ENCODE results near the gene TNRC6B.

Gene TNRC6B

DNA sequence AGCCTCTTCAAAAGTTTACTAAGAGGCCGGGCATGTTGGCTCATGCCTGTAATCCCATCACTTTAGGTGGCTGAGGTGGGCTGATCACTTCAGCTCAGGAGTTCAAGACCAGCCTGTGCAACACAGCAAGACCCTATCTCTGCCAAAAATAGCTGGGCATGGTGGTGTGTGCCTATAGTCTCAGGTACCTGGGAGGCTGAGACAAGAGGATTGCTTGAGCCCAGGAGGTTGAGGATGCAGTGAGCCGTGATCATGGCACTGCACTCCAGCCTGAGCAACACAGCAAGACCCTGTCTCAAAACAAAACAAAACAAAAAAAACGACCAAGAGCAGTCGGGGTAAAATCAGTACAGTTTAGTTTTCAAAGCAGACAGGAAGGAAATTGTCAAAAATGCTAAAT, 163.9 kb downstream of the TNRC6B start:
- TF ChIP-seq GATA3 (IDR thresholded peaks at IDR 0.05; ENCODE audit: low read depth, low read length) (no peak), GATA2 (IDR thresholded peaks at IDR 0.05; ENCODE audit: low read depth, low read length) (no peak)

DNA sequence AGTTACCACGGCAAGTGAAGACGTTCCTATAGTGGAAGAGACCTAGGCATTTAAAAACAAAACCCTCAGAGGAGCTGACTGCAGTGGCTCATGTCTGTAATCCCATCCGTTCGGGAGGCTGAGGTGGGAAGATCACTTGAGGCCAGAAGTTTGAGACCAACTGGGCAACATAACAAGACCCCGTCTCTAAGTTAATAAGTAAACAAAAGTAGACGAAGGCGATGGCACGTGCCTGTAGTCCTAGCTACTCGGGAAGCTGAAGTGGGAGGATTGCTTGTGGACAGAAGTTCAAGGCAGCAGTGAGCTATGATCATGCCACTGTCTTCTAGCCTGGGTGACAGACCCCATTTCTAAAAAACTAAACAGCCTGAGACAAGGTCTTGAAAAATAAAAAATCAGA, 164.8 kb downstream of the TNRC6B start:
- no peak for TF ChIP-seq GATA3 (IDR thresholded peaks at IDR 0.05; ENCODE audit: low read depth, low read length)
- TF ChIP-seq GATA2 (IDR thresholded peaks at IDR 0.05; ENCODE audit: low read depth, low read length), result no peak

DNA sequence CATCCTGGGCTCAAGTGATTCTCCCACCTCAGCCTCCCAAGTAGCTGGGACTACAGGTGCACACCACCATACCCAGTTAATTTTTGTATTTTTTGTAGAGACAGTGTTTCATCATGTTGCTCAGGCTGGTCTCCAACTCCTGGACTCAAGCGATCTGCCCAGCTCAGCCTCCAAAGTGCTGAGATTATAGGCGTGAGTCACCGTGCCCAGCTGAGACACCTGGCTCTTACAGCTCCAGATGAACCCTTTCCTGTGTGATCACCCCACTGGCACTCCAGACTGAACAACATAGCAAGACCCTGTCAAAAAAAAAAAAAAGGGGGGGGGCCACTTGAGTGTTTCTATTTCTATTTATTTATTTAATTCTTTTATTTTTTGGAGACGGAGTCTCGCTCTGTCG, 167.5 kb downstream of the TNRC6B start:
- TF ChIP-seq GATA3 (IDR thresholded peaks at IDR 0.05; ENCODE audit: low read depth, low read length) (no peak), GATA2 (IDR thresholded peaks at IDR 0.05; ENCODE audit: low read depth, low read length) (no peak)

DNA sequence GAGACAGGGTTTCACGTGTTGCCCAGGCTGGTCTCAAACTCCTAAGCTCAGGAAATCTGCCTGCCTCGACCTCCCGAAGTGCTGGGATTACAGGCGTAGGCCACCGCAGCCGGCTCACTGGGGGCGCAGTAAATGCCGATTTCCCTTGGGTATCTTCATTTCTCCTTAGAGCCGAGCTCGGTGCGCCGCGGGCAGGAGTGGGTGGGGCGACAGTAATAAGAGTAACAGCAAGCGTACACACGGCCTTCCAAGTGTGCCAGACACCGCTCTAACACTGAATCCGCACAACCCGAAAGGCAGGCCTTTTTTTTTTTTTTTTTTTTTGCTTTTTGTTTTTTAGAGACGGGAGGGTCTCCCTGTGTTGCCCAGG, 168.1 kb downstream of the TNRC6B start:
- TF ChIP-seq GATA3 (IDR thresholded peaks at IDR 0.05; ENCODE audit: low read depth, low read length) (no peak), GATA2 (IDR thresholded peaks at IDR 0.05; ENCODE audit: low read depth, low read length) (no peak)

DNA sequence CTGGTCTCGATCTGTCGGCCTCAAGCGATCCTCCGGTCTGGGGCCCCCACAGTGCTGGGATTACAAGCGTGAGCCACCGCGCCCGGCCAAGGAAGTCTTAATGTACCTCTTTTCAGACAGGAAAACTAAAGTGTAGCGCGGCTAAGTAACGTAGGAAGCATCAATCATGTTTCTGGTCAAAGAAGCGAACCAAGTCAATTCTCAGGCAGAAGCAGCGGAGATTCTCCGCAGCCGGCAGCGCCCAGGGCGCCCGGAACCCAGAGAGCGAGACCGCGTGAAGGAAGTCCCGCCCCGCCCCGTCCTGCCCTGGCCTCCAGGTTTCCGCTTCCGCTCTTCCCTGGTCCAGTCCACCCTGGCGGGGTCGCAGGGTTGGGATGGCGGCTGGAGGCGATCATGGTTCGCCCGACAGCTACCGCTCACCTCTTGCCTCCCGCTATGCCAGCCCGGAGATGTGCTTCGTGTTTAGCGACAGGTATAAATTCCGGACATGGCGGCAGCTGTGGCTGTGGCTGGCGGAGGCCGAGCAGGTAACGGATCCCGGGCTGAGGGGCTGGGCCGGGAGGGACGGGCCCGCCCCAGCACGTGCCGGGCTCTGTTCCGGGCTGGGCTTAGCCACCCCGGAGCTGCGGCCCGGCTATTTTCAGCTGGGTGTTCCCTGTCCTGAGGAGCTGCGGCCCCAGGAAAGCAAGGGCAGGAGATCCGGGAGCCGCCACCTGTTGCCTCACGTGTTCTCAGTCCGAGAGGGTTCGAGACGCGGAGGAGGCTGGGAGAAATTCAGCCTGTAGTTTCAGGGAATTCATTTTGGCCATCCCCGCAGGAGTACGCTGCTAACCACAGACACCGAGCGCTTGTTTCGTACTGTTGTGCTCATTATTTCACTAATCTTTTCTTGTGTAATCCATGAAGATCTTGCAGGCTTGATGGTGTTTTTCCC, 168.7 kb downstream of the TNRC6B start, which contains the start of gene ADSL:
Gene ADSL, plus strand, starts transcription at position 316 of the 934 bp plus-strand sequence. Its CDS starts 59 bp downstream, at position 375.
- TF ChIP-seq GATA2 (IDR thresholded peaks at IDR 0.05; ENCODE audit: low read depth, low read length) (no peak), GATA3 (IDR thresholded peaks at IDR 0.05; ENCODE audit: low read depth, low read length) (no peak)

DNA sequence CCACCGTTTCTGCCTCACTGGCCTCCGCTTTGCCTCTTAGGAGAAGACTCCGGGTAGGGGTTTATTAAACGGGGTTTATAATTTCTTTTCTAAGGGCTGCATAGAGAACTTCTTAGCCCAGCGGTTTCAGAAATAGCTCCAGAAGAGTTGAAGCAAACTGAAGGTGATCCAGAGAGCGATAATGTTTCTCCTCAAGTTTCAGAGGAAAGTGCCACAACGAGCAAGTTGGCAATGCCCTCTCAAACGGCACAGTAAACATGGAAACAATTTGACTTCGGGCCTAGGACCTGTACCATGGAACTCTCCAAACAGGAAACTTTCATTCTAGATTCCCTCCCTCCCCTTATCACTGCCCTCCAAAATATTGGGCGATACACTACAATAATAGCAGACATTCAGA, 169.6 kb downstream of the TNRC6B start:
- TF ChIP-seq GATA2 (IDR thresholded peaks at IDR 0.05; ENCODE audit: low read depth, low read length) (no peak), GATA3 (IDR thresholded peaks at IDR 0.05; ENCODE audit: low read depth, low read length) (no peak)

DNA sequence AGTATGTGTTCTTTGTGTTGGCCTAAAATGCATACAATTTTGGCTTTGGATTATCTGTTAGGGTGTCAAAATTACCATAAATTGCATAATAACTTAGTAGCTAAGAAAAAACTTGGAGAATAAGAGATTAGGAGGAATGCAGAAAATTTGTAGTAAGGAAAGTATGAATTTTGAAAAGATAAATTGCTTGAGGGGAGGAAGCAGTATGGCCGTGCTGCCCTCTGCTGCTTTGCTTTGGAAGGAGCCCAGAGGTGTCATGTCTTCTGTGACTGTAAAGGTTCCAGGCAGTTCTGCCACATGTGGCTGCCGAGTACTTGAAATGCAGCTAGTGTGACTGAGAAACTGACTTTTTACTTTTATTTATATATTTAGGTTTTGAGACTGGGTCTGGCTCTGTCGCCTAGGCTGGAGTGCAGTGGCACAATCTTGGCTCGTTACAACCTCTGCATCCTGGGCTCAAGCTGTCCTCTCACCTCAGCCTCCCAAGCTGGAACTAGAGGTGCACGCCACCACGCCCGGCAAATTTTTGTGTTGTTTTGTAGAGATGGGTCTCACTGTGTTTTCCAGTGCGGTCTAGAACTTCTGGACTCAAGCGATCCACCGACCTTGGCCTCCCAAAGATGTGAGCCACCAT, 170.4 kb downstream of the TNRC6B start:
- TF ChIP-seq GATA2 (IDR thresholded peaks at IDR 0.05; ENCODE audit: low read depth, low read length), result no peak
- TF ChIP-seq GATA3 (IDR thresholded peaks at IDR 0.05; ENCODE audit: low read depth, low read length), result no peak

DNA sequence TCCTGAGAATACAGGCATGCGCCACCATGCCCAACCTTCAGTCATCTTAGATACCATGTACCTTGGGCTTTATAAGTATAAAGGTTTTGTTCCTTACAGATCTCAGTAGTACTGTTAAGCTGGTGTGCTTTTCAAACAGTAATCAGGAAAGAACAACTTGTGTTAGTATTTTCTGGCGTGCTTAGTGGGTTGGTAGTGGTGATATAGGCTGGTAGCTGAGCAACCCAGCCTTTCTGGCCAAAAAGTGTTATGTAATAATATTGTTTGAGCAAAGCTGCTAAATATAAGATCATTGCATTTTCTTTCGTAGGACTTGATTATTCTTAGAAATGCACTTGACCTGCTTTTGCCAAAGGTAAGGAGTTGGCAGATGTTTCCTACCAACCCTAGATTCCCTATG, 175.0 kb downstream of the TNRC6B start:
- no peak for TF ChIP-seq GATA2 (IDR thresholded peaks at IDR 0.05; ENCODE audit: low read depth, low read length)
- no peak for TF ChIP-seq GATA3 (IDR thresholded peaks at IDR 0.05; ENCODE audit: low read depth, low read length)

DNA sequence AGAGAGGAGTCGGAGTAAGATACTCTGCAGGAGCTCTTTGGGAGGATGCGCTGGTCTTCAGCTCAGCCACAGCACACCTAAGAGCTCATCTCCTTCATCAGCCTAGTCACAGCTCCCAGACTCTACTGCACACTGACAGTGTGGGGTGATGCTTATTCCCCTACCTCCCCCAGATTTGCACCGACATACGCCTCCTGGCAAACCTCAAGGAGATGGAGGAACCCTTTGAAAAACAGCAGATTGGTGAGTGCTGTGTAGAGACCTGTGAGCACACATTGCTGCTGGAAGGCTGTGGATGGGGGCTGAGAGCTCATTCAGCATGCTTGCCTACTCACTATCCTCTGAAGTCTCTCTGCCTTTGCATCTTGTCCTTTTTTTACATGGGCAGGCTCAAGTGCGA, 183.4 kb downstream of the TNRC6B start:
- TF ChIP-seq GATA3 (IDR thresholded peaks at IDR 0.05; ENCODE audit: low read depth, low read length) (no peak), GATA2 (IDR thresholded peaks at IDR 0.05; ENCODE audit: low read depth, low read length) (no peak)

DNA sequence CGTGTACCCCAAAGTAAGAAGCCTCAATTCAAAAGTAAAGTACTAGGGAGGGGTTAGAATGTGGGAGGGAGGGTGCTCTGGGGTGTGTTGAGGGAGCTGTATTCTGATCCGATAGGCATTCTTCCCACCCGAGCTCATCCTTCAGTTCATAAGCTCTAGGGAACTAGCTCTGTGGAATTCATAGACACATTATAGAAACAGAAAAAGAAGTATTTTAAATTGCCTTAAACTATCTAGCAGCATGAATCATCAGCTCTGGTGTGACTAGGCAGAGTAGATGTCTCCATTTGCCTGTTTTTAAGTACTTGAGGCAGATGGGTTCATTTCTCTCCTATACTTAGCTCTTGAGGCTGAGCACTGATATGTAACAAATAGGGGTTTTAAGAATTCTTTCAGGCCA, 185.3 kb downstream of the TNRC6B start:
- TF ChIP-seq GATA3 (IDR thresholded peaks at IDR 0.05; ENCODE audit: low read depth, low read length) (no peak), GATA2 (IDR thresholded peaks at IDR 0.05; ENCODE audit: low read depth, low read length) (no peak)

DNA sequence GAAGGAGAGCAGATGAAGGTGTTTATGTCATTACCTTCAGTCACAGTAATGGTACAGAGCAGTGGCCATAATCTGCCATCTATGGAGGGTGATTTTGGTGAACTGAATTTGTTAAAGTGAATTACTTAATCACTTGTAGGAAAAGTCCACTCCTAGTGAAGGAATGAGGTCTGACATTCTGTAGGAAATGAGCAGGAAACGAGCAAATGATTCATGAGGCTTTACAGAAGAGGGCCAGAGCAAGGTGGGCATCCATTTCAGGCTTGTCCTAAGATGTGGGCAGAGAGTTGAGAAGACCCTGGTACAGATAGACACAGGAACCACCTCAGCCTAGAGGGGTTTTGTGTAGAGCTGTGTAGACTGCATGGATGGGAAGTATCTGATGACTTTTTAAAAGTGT, 186.7 kb downstream of the TNRC6B start:
- no peak for TF ChIP-seq GATA3 (IDR thresholded peaks at IDR 0.05; ENCODE audit: low read depth, low read length)
- no peak for TF ChIP-seq GATA2 (IDR thresholded peaks at IDR 0.05; ENCODE audit: low read depth, low read length)

DNA sequence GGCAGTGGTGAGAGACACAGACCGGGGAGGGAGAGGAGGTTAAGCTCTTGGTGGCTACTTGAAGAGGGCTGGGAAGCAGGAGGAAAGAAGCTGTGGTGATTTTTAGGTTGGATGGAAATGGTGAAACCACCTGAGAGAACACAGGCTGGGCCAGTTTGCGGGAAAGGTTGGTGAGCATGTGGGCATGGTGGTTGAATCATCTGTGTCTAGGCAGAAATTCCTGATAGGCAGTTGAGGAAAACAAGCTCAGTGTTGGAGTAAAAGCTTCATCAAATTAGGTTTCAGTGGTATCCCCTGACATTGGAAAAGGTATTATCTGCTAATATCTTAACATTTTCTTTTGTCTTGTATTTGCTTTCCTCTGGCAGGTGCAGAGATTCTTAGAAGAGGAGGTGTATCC, 188.3 kb downstream of the TNRC6B start:
- TF ChIP-seq GATA3 (IDR thresholded peaks at IDR 0.05; ENCODE audit: low read depth, low read length) (no peak), GATA2 (IDR thresholded peaks at IDR 0.05; ENCODE audit: low read depth, low read length) (no peak)

DNA sequence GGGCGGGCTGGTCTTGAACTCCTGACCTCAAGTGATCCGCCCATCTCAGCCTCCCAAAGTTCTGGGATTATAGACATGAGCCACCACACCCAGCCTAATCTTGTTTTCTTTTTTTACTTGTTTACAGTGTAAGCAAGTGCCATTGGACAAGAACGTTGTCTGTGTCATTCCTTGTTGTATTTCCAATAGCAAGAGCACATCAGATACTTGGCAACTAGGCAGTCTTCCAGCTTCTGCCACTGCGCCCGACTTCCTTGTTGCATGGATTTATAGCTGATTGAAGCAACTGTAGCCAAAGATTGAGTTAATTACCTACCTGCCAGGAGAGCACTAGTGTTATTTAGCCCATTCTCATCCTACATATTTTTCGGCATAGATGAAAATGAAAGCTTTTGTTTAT, 189.6 kb downstream of the TNRC6B start:
- TF ChIP-seq GATA3 (IDR thresholded peaks at IDR 0.05; ENCODE audit: low read depth, low read length), result no peak
- TF ChIP-seq GATA2 (IDR thresholded peaks at IDR 0.05; ENCODE audit: low read depth, low read length), result no peak

DNA sequence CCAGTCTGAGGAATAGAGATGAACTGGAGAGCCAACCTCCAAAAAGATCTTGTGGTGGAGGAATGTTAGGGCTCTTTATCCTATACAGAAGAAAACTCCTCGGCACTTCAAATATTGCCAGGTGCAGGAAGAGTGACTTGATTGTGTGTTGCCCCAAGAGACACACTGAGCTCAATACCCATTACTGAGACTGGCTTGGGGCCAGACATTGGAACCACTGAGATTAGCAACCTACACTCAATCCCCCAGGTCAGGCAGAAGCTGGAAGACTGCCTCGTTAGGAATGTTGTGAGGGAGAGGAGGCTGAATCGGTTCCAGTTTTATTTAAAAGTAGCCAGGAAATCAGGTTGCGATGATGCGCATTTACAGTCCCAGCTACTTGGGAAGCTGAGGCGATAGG, 190.3 kb downstream of the TNRC6B start:
- no peak for TF ChIP-seq GATA3 (IDR thresholded peaks at IDR 0.05; ENCODE audit: low read depth, low read length)
- TF ChIP-seq GATA2 (IDR thresholded peaks at IDR 0.05; ENCODE audit: low read depth, low read length), result no peak

DNA sequence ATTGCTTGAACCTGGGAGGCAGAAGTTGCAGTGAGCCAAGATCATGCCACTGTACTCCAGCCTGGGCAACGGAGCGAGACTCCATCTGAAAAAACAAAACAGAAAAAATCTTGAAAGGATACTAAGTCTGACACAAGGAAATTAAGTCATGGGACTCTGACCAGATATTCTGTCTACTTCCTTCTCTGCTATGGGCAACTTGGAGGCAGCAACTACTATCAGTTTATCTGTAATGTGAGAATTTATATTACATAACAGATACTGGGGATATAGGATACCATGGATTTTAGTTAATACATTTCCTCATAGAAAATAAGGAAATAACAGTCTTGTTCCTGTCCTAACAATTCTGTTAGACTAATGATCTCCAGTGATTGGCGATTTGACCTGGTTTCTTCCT, 191.1 kb downstream of the TNRC6B start:
- no peak for TF ChIP-seq GATA3 (IDR thresholded peaks at IDR 0.05; ENCODE audit: low read depth, low read length)
- no peak for TF ChIP-seq GATA2 (IDR thresholded peaks at IDR 0.05; ENCODE audit: low read depth, low read length)
